Activated T-helper 2 cell treated with anti-CD3 and anti-CD28 coated beads, Interferon-gamma antibody, Interleukin-2, Interleukin-4, amounts not matched to agents 10 μg/mL and 5 μg/mL and 100 μg/mL, durations not matched to agents 14 hours and 24 hours and 36 hours (primary cell): ENCODE data around the gene COLEC11. TPM values are rescaled to one million over a fixed set of nuclear protein-coding genes. Genes with fewer than 3 reads are reported as not detected.

Source experiments
- DNase-seq: peaks from one replicate; pipeline ENCODE4 v3.0.0; 2021; ENCODE audit warnings: low spot score
- H3K27ac Mint-ChIP-seq: one replicate; pipeline ENCODE4 v1.8.0; 2021; ENCODE audit warnings: mixed read lengths
- H3K27me3 Mint-ChIP-seq: one replicate; pipeline ENCODE4 v1.8.0; 2021; ENCODE audit warnings: low read depth, mixed read lengths
- H3K36me3 Mint-ChIP-seq: one replicate; pipeline ENCODE4 v1.8.0; 2021; ENCODE audit warnings: low read depth, mixed read lengths
- H3K4me1 Mint-ChIP-seq: one replicate; pipeline ENCODE4 v1.8.0; 2021; ENCODE audit warnings: low read depth, mixed read lengths
- H3K4me3 Mint-ChIP-seq: one replicate; pipeline ENCODE4 v1.8.0; 2021; ENCODE audit warnings: low read depth, mild to moderate bottlenecking, moderate library complexity, mixed read lengths
- H3K9me3 Mint-ChIP-seq: one replicate; pipeline ENCODE4 v1.8.0; 2021; ENCODE audit warnings: mixed read lengths
- intact Hi-C: fragments of 100-400 bp; cut with micrococcal nuclease; formaldehyde crosslinking; loops from one replicate; pipeline ENCODE4 v1.15.1; 2023
- total RNA-seq: library from RNA; stranded (reverse); gene quantifications from 2 replicates; pipeline ENCODE4 v1.2.3, GENCODE V29; 2022

The COLEC11 gene
- total RNA-seq, 1 donor from 2014 or later = not detected

- DNase-seq = no peak
- intact Hi-C loops = no loop called here
- Mint-ChIP-seq H3K9me3 (no peaks in the 10 kb centered on the region), H3K36me3 (no peaks in the 10 kb centered on the region), H3K4me1 (no peaks in the 10 kb centered on the region), H3K4me3 (no peak overlapping the region), H3K27ac (no peak overlapping the region), H3K27me3 (peaks cover 11% of the 10 kb centered on the region)
Observed at GRCh38 chr2:3625186-3625585, 30.3 kb downstream of the COLEC11 start.

DNA sequence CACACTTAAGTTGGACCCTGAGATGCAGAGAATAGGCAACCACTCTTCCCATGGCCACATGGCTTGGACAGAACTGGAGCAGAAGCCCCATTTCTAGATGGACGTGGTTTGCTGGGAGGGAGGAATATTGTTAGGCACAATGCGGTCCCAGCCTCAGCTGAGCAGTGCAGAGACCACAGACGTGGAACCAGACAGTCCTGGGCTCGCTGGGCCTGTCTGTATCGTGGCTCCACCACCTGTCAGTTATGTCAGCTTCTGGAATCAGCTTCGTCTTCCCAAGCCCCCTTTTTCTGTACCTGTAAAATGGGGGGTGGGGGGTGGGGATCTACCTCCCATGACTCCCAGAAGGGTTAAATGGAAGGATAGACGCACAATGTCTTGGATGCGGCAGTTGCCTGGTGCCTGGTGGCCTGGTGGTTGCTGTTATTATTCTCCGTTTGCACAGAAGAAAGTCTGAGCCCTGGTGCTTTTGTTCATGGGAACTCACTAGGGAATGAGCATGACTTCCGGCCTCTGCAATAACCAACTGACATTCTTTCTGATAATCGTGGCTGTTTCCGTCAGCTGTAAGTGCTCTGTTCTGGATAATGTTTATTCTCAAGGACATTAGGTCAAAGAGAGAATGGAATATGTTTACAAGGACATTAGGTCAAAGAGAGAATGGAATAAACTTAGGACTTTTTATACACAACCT lies 31.4 kb downstream of the COLEC11 start:
- intact Hi-C loops = no loop called here
- H3K9me3 Mint-ChIP-seq = no peaks in the 10 kb centered on the region
- peaks cover 5% of the 10 kb centered on the region for H3K27me3 Mint-ChIP-seq
- H3K27ac Mint-ChIP-seq = no peak overlapping the region
- DNase-seq = no peak
- H3K4me3 Mint-ChIP-seq = no peak overlapping the region
- H3K4me1 Mint-ChIP-seq = no peaks in the 10 kb centered on the region
- H3K36me3 Mint-ChIP-seq = no peaks in the 10 kb centered on the region

GRCh38 chr2:3626812-3627499 lies 32.0 kb downstream of the COLEC11 start:
- Mint-ChIP-seq H3K27ac (no peak overlapping the region), H3K27me3 (peaks cover 5% of the 10 kb centered on the region), H3K4me1 (no peaks in the 10 kb centered on the region), H3K9me3 (no peaks in the 10 kb centered on the region), H3K4me3 (no peak overlapping the region), H3K36me3 (no peaks in the 10 kb centered on the region)
- intact Hi-C loops = no loop called here
- no peak for DNase-seq

- H3K4me1 Mint-ChIP-seq = no peaks in the 10 kb centered on the region
- H3K27ac Mint-ChIP-seq = no peak overlapping the region
- DNase-seq = no peak
- H3K27me3 Mint-ChIP-seq = peaks cover 5% of the 10 kb centered on the region
- H3K9me3 Mint-ChIP-seq = no peaks in the 10 kb centered on the region
- no peaks in the 10 kb centered on the region for H3K36me3 Mint-ChIP-seq
- H3K4me3 Mint-ChIP-seq = no peak overlapping the region
- intact Hi-C loops = no loop called here
Observed at GRCh38 chr2:3627500-3628100, 32.7 kb downstream of the COLEC11 start.

DNA sequence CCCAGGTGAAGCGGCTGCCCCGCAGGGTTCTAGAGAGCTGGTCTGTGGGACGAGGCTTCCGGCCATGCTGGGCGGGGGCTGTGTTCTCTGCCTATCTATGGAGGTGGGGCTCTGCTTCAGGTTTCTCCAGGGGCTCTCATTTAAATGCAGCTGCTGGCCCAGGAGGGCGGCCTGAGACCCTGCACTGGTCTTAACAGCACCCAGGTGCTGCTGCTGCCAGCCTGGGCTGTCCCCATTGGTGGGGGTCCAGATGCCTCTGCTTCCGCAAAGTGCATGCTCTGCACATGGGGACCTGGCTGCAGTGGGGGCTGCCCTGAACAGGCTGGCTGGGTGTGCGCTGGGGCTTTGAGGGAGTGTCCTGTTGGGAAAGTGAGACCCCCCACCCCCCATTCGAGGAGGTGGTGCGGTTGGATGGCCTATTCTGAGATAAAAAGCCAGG lies 33.3 kb downstream of the COLEC11 start:
- no peaks in the 10 kb centered on the region for H3K9me3 Mint-ChIP-seq
- peaks cover 3% of the 10 kb centered on the region for H3K27me3 Mint-ChIP-seq
- no peaks in the 10 kb centered on the region for H3K36me3 Mint-ChIP-seq
- H3K4me1 Mint-ChIP-seq = no peaks in the 10 kb centered on the region
- no peak overlapping the region for H3K27ac Mint-ChIP-seq
- intact Hi-C loops = no loop called here
- no peak for DNase-seq
- no peak overlapping the region for H3K4me3 Mint-ChIP-seq

GRCh38 chr2:3628800-3629199 lies 33.9 kb downstream of the COLEC11 start:
- Mint-ChIP-seq H3K4me1 (no peaks in the 10 kb centered on the region), H3K4me3 (no peak overlapping the region), H3K27me3 (no peaks in the 10 kb centered on the region), H3K9me3 (no peaks in the 10 kb centered on the region), H3K36me3 (no peaks in the 10 kb centered on the region), H3K27ac (no peak overlapping the region)
- intact Hi-C loops = no loop called here
- DNase-seq = no peak

GRCh38 chr2:3630631-3631030 lies 35.7 kb downstream of the COLEC11 start:
- no peaks in the 10 kb centered on the region for H3K9me3 Mint-ChIP-seq
- H3K36me3 Mint-ChIP-seq = no peaks in the 10 kb centered on the region
- H3K27ac Mint-ChIP-seq = no peak overlapping the region
- H3K4me3 Mint-ChIP-seq = no peak overlapping the region
- DNase-seq = no peak
- no peaks in the 10 kb centered on the region for H3K4me1 Mint-ChIP-seq
- no peaks in the 10 kb centered on the region for H3K27me3 Mint-ChIP-seq
- intact Hi-C loops = no loop called here

DNA sequence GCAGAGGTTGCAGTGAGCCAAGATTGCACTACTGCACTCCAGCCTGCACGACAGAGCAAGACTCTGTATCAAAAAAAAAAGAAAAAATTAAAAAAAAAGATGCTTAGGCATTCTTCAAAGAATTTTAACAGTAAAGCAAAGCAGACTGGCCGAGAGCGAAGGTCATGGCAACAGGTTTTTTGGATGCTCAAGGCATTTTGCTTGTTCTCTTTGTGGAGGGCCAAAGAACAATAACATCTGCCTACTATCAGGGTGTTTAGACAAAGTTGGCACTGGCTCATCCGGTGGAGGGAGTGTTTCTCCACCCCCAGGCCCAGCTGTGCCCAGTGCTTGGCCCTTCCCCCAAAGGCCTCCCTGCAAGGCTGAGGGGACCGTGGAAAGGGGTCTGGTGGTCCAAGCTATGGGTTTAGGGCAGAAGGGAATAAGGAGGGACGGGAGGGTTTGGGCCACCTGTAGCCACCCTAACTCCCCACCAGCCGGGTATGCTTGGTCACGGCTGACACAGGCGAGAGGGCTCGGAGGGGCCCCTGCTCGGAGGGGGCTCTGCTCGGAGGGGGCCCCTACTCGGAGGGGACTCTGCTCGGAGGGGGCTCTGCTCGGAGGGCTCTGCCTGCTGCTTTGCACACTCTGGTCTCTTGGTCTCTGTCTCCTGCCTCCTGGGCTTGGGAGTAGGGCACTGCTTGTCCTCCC lies 36.4 kb downstream of the COLEC11 start:
- Mint-ChIP-seq H3K27ac (no peak overlapping the region), H3K9me3 (no peaks in the 10 kb centered on the region), H3K36me3 (no peaks in the 10 kb centered on the region), H3K27me3 (no peaks in the 10 kb centered on the region), H3K4me3 (no peak overlapping the region), H3K4me1 (no peaks in the 10 kb centered on the region)
- intact Hi-C loops = no loop called here
- no peak for DNase-seq

- Mint-ChIP-seq H3K27ac (no peak overlapping the region), H3K4me3 (no peak overlapping the region), H3K36me3 (no peaks in the 10 kb centered on the region), H3K4me1 (no peaks in the 10 kb centered on the region), H3K9me3 (no peaks in the 10 kb centered on the region), H3K27me3 (no peaks in the 10 kb centered on the region)
- intact Hi-C loops = no loop called here
- DNase-seq = no peak
Observed at GRCh38 chr2:3631851-3632659, 37.1 kb downstream of the COLEC11 start.

GRCh38 chr2:3633089-3633981 lies 38.4 kb downstream of the COLEC11 start:
- no peak overlapping the region for H3K27ac Mint-ChIP-seq
- H3K4me3 Mint-ChIP-seq = no peak overlapping the region
- no peaks in the 10 kb centered on the region for H3K36me3 Mint-ChIP-seq
- no peaks in the 10 kb centered on the region for H3K9me3 Mint-ChIP-seq
- H3K4me1 Mint-ChIP-seq = no peaks in the 10 kb centered on the region
- H3K27me3 Mint-ChIP-seq = no peaks in the 10 kb centered on the region
- intact Hi-C loops = no loop called here
- DNase-seq = no peak

DNA sequence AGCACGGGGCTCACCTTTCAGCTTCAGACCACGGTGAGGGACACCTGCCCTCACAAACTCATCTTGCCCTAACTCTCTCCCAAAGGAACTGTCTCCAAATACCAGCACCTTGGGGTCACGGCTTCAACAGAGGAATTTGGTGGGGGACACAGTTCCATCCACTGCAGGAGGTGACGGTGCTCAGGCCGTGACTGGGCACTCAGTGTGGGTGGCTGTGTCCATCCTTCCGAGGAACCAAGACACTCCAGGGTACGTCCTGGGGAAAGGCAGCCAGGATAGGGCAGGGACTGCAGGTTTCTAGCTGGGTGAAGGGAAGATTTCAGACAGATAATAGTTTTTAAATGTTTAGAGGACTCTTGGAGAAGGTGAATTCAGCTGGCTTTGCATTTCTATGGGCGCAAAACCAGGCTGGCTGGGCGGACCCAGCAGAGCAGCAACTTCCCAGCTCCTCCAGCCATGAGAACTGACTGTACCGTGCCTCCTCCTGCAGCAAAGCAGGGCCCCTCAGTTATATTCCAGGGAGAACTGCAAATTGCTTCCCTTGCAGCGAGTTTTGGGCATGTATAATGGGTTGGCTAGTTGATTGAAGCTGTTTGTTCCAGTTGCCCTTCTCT lies 39.2 kb downstream of the COLEC11 start:
- no peak overlapping the region for H3K27ac Mint-ChIP-seq
- H3K27me3 Mint-ChIP-seq = no peaks in the 10 kb centered on the region
- intact Hi-C loops = no loop called here
- no peak for DNase-seq
- H3K9me3 Mint-ChIP-seq = no peaks in the 10 kb centered on the region
- H3K4me3 Mint-ChIP-seq = no peak overlapping the region
- peaks cover 3% of the 10 kb centered on the region for H3K4me1 Mint-ChIP-seq
- no peaks in the 10 kb centered on the region for H3K36me3 Mint-ChIP-seq
